GM10266 (cell line): ENCODE results near the gene UPF2.

Experiments used
- DNase-seq: peaks from one replicate; pipeline ENCODE4 v3.0.0; 2012; ENCODE audit errors: extremely low spot score
- CTCF ChIP-seq: IDR thresholded peaks from 2 replicates; pipeline ENCODE4 v1.5.1; 2012; ENCODE audit warnings: mild to moderate bottlenecking, low read depth; ENCODE audit not compliant: control insufficient read depth, insufficient read depth; ENCODE audit errors: missing control alignments

Gene UPF2

GRCh38 chr10:11871466-11871865, 171.1 kb downstream of the UPF2 start:
- TF ChIP-seq CTCF: no peak
- DNase-seq: no peak

- DNase-seq: no peak
- no peak for TF ChIP-seq CTCF
These were observed 171.7 kb downstream of the UPF2 start for GRCh38 chr10:11870900-11871400.

GRCh38 chr10:11870461-11870780, 172.2 kb downstream of the UPF2 start:
- no peak for TF ChIP-seq CTCF
- DNase-seq: no peak
